ENCODE data around the gene ZNF22. TPM values are rescaled to one million over a fixed set of nuclear protein-coding genes. Genes with fewer than 3 reads are reported as not detected.

ZNF22 gene
- total RNA-seq, 4 donors from 2014 or later: 3.6 to 12.3 (median 8.1) TPM

- DNase-seq: peak; percentile 58 to 87
- H3K9me3 ChIP-seq: no peaks in the 10 kb centered on the region
- in situ Hi-C loops (cut with MboI; ENCODE audit: low sequenced_read_pairs in 4 of 4): loop anchor here in 1 of 4 donors (5.0 kb wide), 1 partner anchor 38 kb away; no protein-coding TSS in a partner anchor
- ATAC-seq: peak; percentile 30 to 63
- H3K27ac ChIP-seq: peak overlapping the region; percentile 53 to 94 (median 62)
- no peak overlapping the region for H3K4me3 ChIP-seq
- H3K4me1 ChIP-seq: peaks cover 63 to 69% of the 10 kb centered on the region in 2 donors
- H3K36me3 ChIP-seq: no peaks in the 10 kb centered on the region
- H3K27me3 ChIP-seq: no peaks in the 10 kb centered on the region
- intact Hi-C loops (cut with DNase I; ENCODE audit: low total_unique reads): loop anchor here (10.0 kb wide), 1 partner anchor 95 kb away; no protein-coding TSS in a partner anchor
- TF ChIP-seq POLR2A (IDR thresholded peaks at IDR 0.05) (no peak), CTCF (IDR thresholded peaks at IDR 0.05 in 4 of 5, conservative IDR thresholded peaks at IDR 0.05 in 1 of 5) (no peak)
These were observed 30.9 kb upstream of the ZNF22 start for GRCh38 chr10:44969854-44970253.

- H3K36me3 ChIP-seq: no peaks in the 10 kb centered on the region
- intact Hi-C loops (cut with DNase I; ENCODE audit: low total_unique reads): loop anchor here (10.0 kb wide), 1 partner anchor 96 kb away; no protein-coding TSS in a partner anchor
- peak overlapping the region in 2 of 4 donors; percentile 12 to 94 for H3K27ac ChIP-seq
- ATAC-seq (no peak), DNase-seq (no peak)
- peaks cover 57 to 63% of the 10 kb centered on the region in 2 donors for H3K4me1 ChIP-seq
- in situ Hi-C loops (cut with MboI; ENCODE audit: low sequenced_read_pairs in 4 of 4): loop anchor here in 1 of 4 donors (5.0 kb wide), 1 partner anchor 39 kb away; no protein-coding TSS in a partner anchor
- no peaks in the 10 kb centered on the region for H3K9me3 ChIP-seq
- H3K4me3 ChIP-seq: no peak overlapping the region
- TF ChIP-seq POLR2A (IDR thresholded peaks at IDR 0.05): no peak
- no peak for TF ChIP-seq CTCF (IDR thresholded peaks at IDR 0.05 in 4 of 5, conservative IDR thresholded peaks at IDR 0.05 in 1 of 5)
- H3K27me3 ChIP-seq: no peaks in the 10 kb centered on the region
These were observed 29.8 kb upstream of the ZNF22 start for GRCh38 chr10:44970812-44971395.

GRCh38 chr10:44971434-44971833 lies 29.3 kb upstream of the ZNF22 start:
- DNase-seq: no peak
- ATAC-seq: no peak
- H3K4me1 ChIP-seq: peaks cover 56 to 62% of the 10 kb centered on the region in 2 donors
- no peak overlapping the region for H3K4me3 ChIP-seq
- in situ Hi-C loops (cut with MboI; ENCODE audit: low sequenced_read_pairs in 4 of 4): loop anchor here in 1 of 4 donors (5.0 kb wide), 1 partner anchor 39 kb away; no protein-coding TSS in a partner anchor
- no peaks in the 10 kb centered on the region for H3K27me3 ChIP-seq
- no peaks in the 10 kb centered on the region for H3K36me3 ChIP-seq
- TF ChIP-seq POLR2A (IDR thresholded peaks at IDR 0.05): no peak
- TF ChIP-seq CTCF (IDR thresholded peaks at IDR 0.05 in 4 of 5, conservative IDR thresholded peaks at IDR 0.05 in 1 of 5): no peak
- intact Hi-C loops (cut with DNase I; ENCODE audit: low total_unique reads): loop anchor here (10.0 kb wide), 1 partner anchor 97 kb away; no protein-coding TSS in a partner anchor
- H3K27ac ChIP-seq: peak overlapping the region in 1 of 4 donors; percentile 12
- H3K9me3 ChIP-seq: no peaks in the 10 kb centered on the region

GRCh38 chr10:44971935-44972757 lies 28.6 kb upstream of the ZNF22 start:
- in situ Hi-C loops (cut with MboI; ENCODE audit: low sequenced_read_pairs in 4 of 4): loop anchor here in 1 of 4 donors (5.0 kb wide), 1 partner anchor 40 kb away; no protein-coding TSS in a partner anchor
- no peak overlapping the region for H3K4me3 ChIP-seq
- no peak for ATAC-seq
- no peak for DNase-seq
- H3K27ac ChIP-seq: peak overlapping the region in 2 of 4 donors; percentile 1 to 91
- H3K9me3 ChIP-seq: no peaks in the 10 kb centered on the region
- H3K4me1 ChIP-seq: peaks cover 57 to 62% of the 10 kb centered on the region in 2 donors
- TF ChIP-seq POLR2A (IDR thresholded peaks at IDR 0.05): no peak
- TF ChIP-seq CTCF (IDR thresholded peaks at IDR 0.05 in 4 of 5, conservative IDR thresholded peaks at IDR 0.05 in 1 of 5): no peak
- no peaks in the 10 kb centered on the region for H3K27me3 ChIP-seq
- peaks cover 0 to 5% of the 10 kb centered on the region in 2 donors for H3K36me3 ChIP-seq
- intact Hi-C loops (cut with DNase I; ENCODE audit: low total_unique reads): loop anchor here (10.0 kb wide), 1 partner anchor 97 kb away; no protein-coding TSS in a partner anchor
